H9 (cell line): ENCODE data around the gene TDP2. TPM values are rescaled to one million over a fixed set of nuclear protein-coding genes. Genes with fewer than 3 reads are reported as not detected.

Experiments used
- DNase-seq: peaks from one replicate; pipeline ENCODE4 v3.0.0-alpha.2; 2017
- H2AFZ ChIP-seq: one replicate; pipeline ENCODE4 v1.6.1; 2013; ENCODE audit warnings: mild to moderate bottlenecking, low read length, control low read depth, moderate library complexity
- H2AK5ac ChIP-seq: 2 replicates; pipeline ENCODE4 v1.6.1; 2013; ENCODE audit warnings: low read length, control low read depth, mixed read lengths; ENCODE audit not compliant: insufficient read length
- H2BK120ac ChIP-seq: one replicate; pipeline ENCODE4 v1.6.1; 2013; ENCODE audit warnings: low read depth, mild to moderate bottlenecking, low read length, control low read depth, inconsistent platforms; ENCODE audit not compliant: poor library complexity, severe bottlenecking
- H2BK12ac ChIP-seq: 2 replicates; pipeline ENCODE4 v1.6.1; 2013; ENCODE audit warnings: low read length, control low read depth, mixed read lengths, low read depth; ENCODE audit not compliant: insufficient read length
- H2BK15ac ChIP-seq: 2 replicates; pipeline ENCODE4 v1.6.1; 2013; ENCODE audit warnings: low read depth, low read length, control low read depth
- H2BK20ac ChIP-seq: one replicate; pipeline ENCODE4 v1.6.1; 2013; ENCODE audit warnings: low read depth, mild to moderate bottlenecking, low read length, control low read depth, inconsistent platforms; ENCODE audit not compliant: poor library complexity, severe bottlenecking
- H2BK5ac ChIP-seq: 2 replicates; pipeline ENCODE4 v1.6.1; 2013; ENCODE audit warnings: low read length, control low read depth, mixed read lengths; ENCODE audit not compliant: insufficient read length
- H3K14ac ChIP-seq: 2 replicates; pipeline ENCODE4 v1.6.1; 2013; ENCODE audit warnings: low read length, control low read depth; ENCODE audit not compliant: insufficient read depth
- H3K18ac ChIP-seq: 2 replicates; pipeline ENCODE4 v1.6.1; 2013; ENCODE audit warnings: low read depth, mild to moderate bottlenecking, mixed read lengths, low read length, control low read depth; ENCODE audit not compliant: insufficient read length
- H3K23ac ChIP-seq: 2 replicates; pipeline ENCODE4 v1.6.1; 2013; ENCODE audit warnings: low read length, control low read depth, mixed read lengths, low read depth; ENCODE audit not compliant: insufficient read length
- H3K23me2 ChIP-seq: 2 replicates; pipeline ENCODE4 v1.6.1; 2013; ENCODE audit warnings: low read depth, mild to moderate bottlenecking, mixed read lengths, low read length, control low read depth; ENCODE audit not compliant: insufficient read length, poor library complexity, severe bottlenecking
- H3K27ac ChIP-seq: 2 replicates; pipeline ENCODE4 v1.5.1; 2013; ENCODE audit warnings: low read length, control low read depth, mixed read lengths, low read depth; ENCODE audit not compliant: insufficient read length
- H3K27me3 ChIP-seq: 2 replicates; pipeline ENCODE4 v1.6.1; 2013; ENCODE audit warnings: low read length, control low read depth, inconsistent platforms; ENCODE audit not compliant: insufficient read depth
- H3K4ac ChIP-seq: 2 replicates; pipeline ENCODE4 v1.6.1; 2013; ENCODE audit warnings: low read depth, mild to moderate bottlenecking, control low read depth, inconsistent platforms, low read length, moderate library complexity
- H3K4me1 ChIP-seq: 2 replicates; pipeline ENCODE4 v1.6.1; 2013; ENCODE audit warnings: low read length, control low read depth, inconsistent platforms; ENCODE audit not compliant: insufficient read depth
- H3K4me2 ChIP-seq: 2 replicates; pipeline ENCODE4 v1.6.1; 2013; ENCODE audit warnings: low read length, control low read depth, mixed read lengths; ENCODE audit not compliant: insufficient read length, insufficient read depth
- H3K56ac ChIP-seq: 2 replicates; pipeline ENCODE4 v1.6.1; 2013; ENCODE audit warnings: low read depth, mild to moderate bottlenecking, mixed read lengths, low read length, control low read depth; ENCODE audit not compliant: insufficient read length
- H3K79me1 ChIP-seq: 2 replicates; pipeline ENCODE4 v1.6.1; 2013; ENCODE audit warnings: low read depth, mild to moderate bottlenecking, moderate library complexity, low read length, control low read depth, inconsistent platforms; ENCODE audit not compliant: insufficient read depth, poor library complexity, severe bottlenecking
- H3K79me2 ChIP-seq: 2 replicates; pipeline ENCODE4 v1.6.1; 2013; ENCODE audit warnings: low read length, control low read depth, inconsistent platforms; ENCODE audit not compliant: insufficient read depth
- H3K9ac ChIP-seq: 2 replicates; pipeline ENCODE4 v1.6.1; 2013; ENCODE audit warnings: low read length, control low read depth, mixed read lengths; ENCODE audit not compliant: insufficient read length; ENCODE audit errors: extremely low read depth
- H3K9me3 ChIP-seq: one replicate; pipeline ENCODE4 v1.6.1; 2013; ENCODE audit warnings: low read depth, low read length, inconsistent platforms; ENCODE audit not compliant: control insufficient read depth
- H3T11ph ChIP-seq: one replicate; pipeline ENCODE4 v1.6.1; 2013; ENCODE audit warnings: mild to moderate bottlenecking, low read length, control low read depth, inconsistent platforms
- H4K20me1 ChIP-seq: one replicate; pipeline ENCODE4 v1.6.1; 2013; ENCODE audit not compliant: control insufficient read depth, insufficient read length, insufficient read depth
- H4K5ac ChIP-seq: 2 replicates; pipeline ENCODE4 v1.6.1; 2013; ENCODE audit warnings: low read depth, mild to moderate bottlenecking, mixed read lengths, low read length, control low read depth; ENCODE audit not compliant: insufficient read length
- H4K8ac ChIP-seq: replicated peaks from 2 replicates; pipeline ENCODE4 v1.6.1; 2013; ENCODE audit warnings: low read length, control low read depth, mixed read lengths, low read depth; ENCODE audit not compliant: insufficient read length
- H4K91ac ChIP-seq: 2 replicates; pipeline ENCODE4 v1.6.1; 2013; ENCODE audit warnings: low read depth, mild to moderate bottlenecking, moderate library complexity, mixed read lengths, low read length, control low read depth; ENCODE audit not compliant: insufficient read length
- H3K27ac Mint-ChIP-seq, 3 experiments: 2 replicates in 2 of 3; 3 replicates in 1 of 3; pipeline ENCODE4 v1.8.0; 2020 to 2021; ENCODE audit warnings: mixed read lengths in 3 of 3, mild to moderate bottlenecking in 1 of 3, moderate library complexity in 1 of 3
- H3K27me3 Mint-ChIP-seq: 2 replicates; pipeline ENCODE4 v1.8.0; 2021; ENCODE audit warnings: low read depth, mild to moderate bottlenecking, moderate library complexity, mixed read lengths
- H3K36me3 Mint-ChIP-seq, 3 experiments: 2 replicates in 2 of 3; 3 replicates in 1 of 3; pipeline ENCODE4 v1.8.0; 2020 to 2021; ENCODE audit warnings: low read depth in 3 of 3, mixed read lengths in 3 of 3; ENCODE audit not compliant: insufficient read depth in 1 of 3
- H3K4me1 Mint-ChIP-seq, 2 experiments: 2 replicates each; pipeline ENCODE4 v1.8.0; 2020; ENCODE audit warnings: mixed read lengths in 2 of 2
- H3K4me3 Mint-ChIP-seq, 2 experiments: 2 replicates in 1 of 2; 3 replicates in 1 of 2; pipeline ENCODE4 v1.8.0; 2020 to 2021; ENCODE audit warnings: mild to moderate bottlenecking in 2 of 2, mixed read lengths in 2 of 2, moderate library complexity in 1 of 2
- H3K9me3 Mint-ChIP-seq, 2 experiments: 2 replicates in 1 of 2; 3 replicates in 1 of 2; pipeline ENCODE4 v1.8.0; 2020; ENCODE audit warnings: mild to moderate bottlenecking in 2 of 2, mixed read lengths in 2 of 2, moderate library complexity in 1 of 2
- WGBS: extraction: QIAGEN DNeasy Blood & Tissue Kit; methylation state at CpG from one replicate; pipeline ENCODE4 v1.1.7; 2013; ENCODE audit warnings: missing lambda C conversion rate, low lambda C conversion rate, mixed read lengths; ENCODE audit not compliant: insufficient read length; ENCODE audit errors: extremely low coverage; 5-methylcytosine and 5-hydroxymethylcytosine counted together
- total RNA-seq: library from RNA; stranded (reverse); gene quantifications from 2 replicates; pipeline ENCODE4 v1.2.1, GENCODE V29; 2021
- TF ChIP-seq, protein P1 (sequence below): fragments of 200-600 bp; sonication (generic); conservative IDR thresholded peaks from 3 replicates; pipeline ENCODE4 v1.8.0; 2021; ENCODE audit warnings: antibody characterized with exemption, mild to moderate bottlenecking

TDP2 gene
- total RNA-seq, 1 experiment from 2014 or later, result 55.6 TPM

DNA sequence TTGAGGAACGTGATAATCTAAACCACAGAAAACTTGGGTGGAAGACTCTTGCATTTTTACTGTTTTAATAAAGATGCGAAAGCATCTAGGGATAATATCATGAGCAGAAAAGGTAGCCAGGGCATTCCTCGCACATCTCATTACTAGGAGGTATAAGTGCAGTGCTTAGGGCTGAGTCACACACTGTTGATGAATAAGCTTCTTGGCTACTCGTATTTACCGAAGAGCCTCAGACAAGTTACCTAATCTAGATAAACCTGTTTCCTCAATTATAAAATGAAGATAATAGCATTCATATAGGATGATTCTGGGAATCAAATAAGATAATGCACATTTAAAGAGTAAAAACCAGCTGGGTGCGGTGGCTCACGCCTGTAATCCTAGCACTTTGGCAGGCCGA lies 19.9 kb downstream of the TDP2 start:
- no peak overlapping the region for H3K27ac ChIP-seq
- H3K79me2 ChIP-seq, result no peaks in the 10 kb centered on the region
- H3K79me1 ChIP-seq, result no peaks in the 10 kb centered on the region
- TF ChIP-seq, protein P1, sequence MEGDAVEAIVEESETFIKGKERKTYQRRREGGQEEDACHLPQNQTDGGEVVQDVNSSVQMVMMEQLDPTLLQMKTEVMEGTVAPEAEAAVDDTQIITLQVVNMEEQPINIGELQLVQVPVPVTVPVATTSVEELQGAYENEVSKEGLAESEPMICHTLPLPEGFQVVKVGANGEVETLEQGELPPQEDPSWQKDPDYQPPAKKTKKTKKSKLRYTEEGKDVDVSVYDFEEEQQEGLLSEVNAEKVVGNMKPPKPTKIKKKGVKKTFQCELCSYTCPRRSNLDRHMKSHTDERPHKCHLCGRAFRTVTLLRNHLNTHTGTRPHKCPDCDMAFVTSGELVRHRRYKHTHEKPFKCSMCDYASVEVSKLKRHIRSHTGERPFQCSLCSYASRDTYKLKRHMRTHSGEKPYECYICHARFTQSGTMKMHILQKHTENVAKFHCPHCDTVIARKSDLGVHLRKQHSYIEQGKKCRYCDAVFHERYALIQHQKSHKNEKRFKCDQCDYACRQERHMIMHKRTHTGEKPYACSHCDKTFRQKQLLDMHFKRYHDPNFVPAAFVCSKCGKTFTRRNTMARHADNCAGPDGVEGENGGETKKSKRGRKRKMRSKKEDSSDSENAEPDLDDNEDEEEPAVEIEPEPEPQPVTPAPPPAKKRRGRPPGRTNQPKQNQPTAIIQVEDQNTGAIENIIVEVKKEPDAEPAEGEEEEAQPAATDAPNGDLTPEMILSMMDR, result no peak
- no peaks in the 10 kb centered on the region for H4K20me1 ChIP-seq
- peak overlapping the region; percentile 63 for H3K4me2 ChIP-seq
- H3K9me3 ChIP-seq, result no peaks in the 10 kb centered on the region
- Mint-ChIP-seq H3K4me3 (peak overlapping the region; percentile 79 to 95), H3K27ac (no peak overlapping the region), H3K4me1 (peaks cover 11% of the 10 kb centered on the region in 2 experiments), H3K9me3 (no peaks in the 10 kb centered on the region), H3K27me3 (peaks cover 12% of the 10 kb centered on the region), H3K36me3 (peaks cover 3 to 13% (median 12%) of the 10 kb centered on the region in 3 experiments; a peak in 6 of 7 replicates)
- H3K23ac ChIP-seq, result no peak overlapping the region
- WGBS, result no CpG with 5 or more reads among the region's 8 CpGs
- no peak overlapping the region for H2BK12ac ChIP-seq
- H3K14ac ChIP-seq, result no peak overlapping the region
- H3K4me1 ChIP-seq, result no peaks in the 10 kb centered on the region; the same call in 1 of the 2 replicates
- H2BK20ac ChIP-seq, result no peak overlapping the region
- H3K18ac ChIP-seq, result no peak overlapping the region
- H3K27me3 ChIP-seq, result no peaks in the 10 kb centered on the region
- no peak overlapping the region for H3K4ac ChIP-seq
- no peak overlapping the region for H3T11ph ChIP-seq
- no peak overlapping the region for H2BK15ac ChIP-seq
- no peak overlapping the region for H3K9ac ChIP-seq
- H2AFZ ChIP-seq, result no peak overlapping the region
- no peak overlapping the region for H2AK5ac ChIP-seq
- H2BK120ac ChIP-seq, result no peak overlapping the region
- no peak overlapping the region for H4K5ac ChIP-seq
- H2BK5ac ChIP-seq, result no peak overlapping the region
- H3K56ac ChIP-seq, result no peak overlapping the region
- no peak overlapping the region for H4K8ac ChIP-seq
- no peak overlapping the region for H4K91ac ChIP-seq
- no peak for DNase-seq
- H3K23me2 ChIP-seq, result peaks cover 8% of the 10 kb centered on the region
